GM19351 (cell line): ENCODE measurements around the gene ADGRD2.
A peak's percentile ranks its signal among the peaks of the same experiment; 100 is the strongest.
"Not testable (repeated sequence)": the region's sequence is repeated elsewhere in the genome, so short reads cannot be mapped to it uniquely, and the experiment has no call there.

Experiments
- ATAC-seq: cut with Tn5 transposase; IDR thresholded peaks from one replicate; pipeline ENCODE4 v1.9.1; 2021; ENCODE audit warnings: mild to moderate bottlenecking, moderate library complexity; ENCODE audit not compliant: unreplicated experiment

ADGRD2 gene

GRCh38 chr9:124450241-124450924, at the start of gene ADGRD2:
Gene ADGRD2, plus strand, starts transcription at chr9:124450451. Its CDS starts 1,216 bp downstream, at chr9:124451667.
- ATAC-seq: no peak

- ATAC-seq: no peak
Observed at GRCh38 chr9:124403246-124403645, 47.0 kb upstream of the ADGRD2 start.

GRCh38 chr9:124409410-124409809, 40.8 kb upstream of the ADGRD2 start:
- no peak for ATAC-seq

- no peak for ATAC-seq
Observed at GRCh38 chr9:124410321-124410913, 39.8 kb upstream of the ADGRD2 start.

- no peak for ATAC-seq
Observed at GRCh38 chr9:124411514-124412227, 38.6 kb upstream of the ADGRD2 start.

- ATAC-seq: no peak
Observed at GRCh38 chr9:124412228-124412575, 38.0 kb upstream of the ADGRD2 start.

- no peak for ATAC-seq
Observed at GRCh38 chr9:124414612-124415011, 35.6 kb upstream of the ADGRD2 start.

GRCh38 chr9:124415102-124415851, 35.0 kb upstream of the ADGRD2 start, which contains the start of gene PSMB7:
Gene PSMB7, minus strand, starts transcription at chr9:124415442. Its CDS starts 17 bp downstream, at chr9:124415425.
- ATAC-seq: peak; percentile 90

GRCh38 chr9:124415852-124416484, 34.3 kb upstream of the ADGRD2 start:
- ATAC-seq: peak; percentile 8

- no peak for ATAC-seq
Observed at GRCh38 chr9:124419832-124420489, 30.3 kb upstream of the ADGRD2 start.

- no peak for ATAC-seq
Observed at GRCh38 chr9:124420991-124421543, 29.2 kb upstream of the ADGRD2 start.

GRCh38 chr9:124423155-124423554, 27.1 kb upstream of the ADGRD2 start:
- ATAC-seq: no peak

- ATAC-seq: no peak
Observed at GRCh38 chr9:124423591-124423990, 26.7 kb upstream of the ADGRD2 start.

- not testable (repeated sequence) for ATAC-seq
Observed at GRCh38 chr9:124425733-124426132, 24.5 kb upstream of the ADGRD2 start.

- no peak for ATAC-seq
Observed at GRCh38 chr9:124426361-124426760, 23.9 kb upstream of the ADGRD2 start.

GRCh38 chr9:124427281-124427680, 23.0 kb upstream of the ADGRD2 start:
- ATAC-seq: no peak

GRCh38 chr9:124428751-124429529, 21.3 kb upstream of the ADGRD2 start:
- ATAC-seq: no peak

GRCh38 chr9:124429530-124429867, 20.8 kb upstream of the ADGRD2 start:
- no peak for ATAC-seq

GRCh38 chr9:124436320-124436719, 13.9 kb upstream of the ADGRD2 start:
- no peak for ATAC-seq
